HepG2 (cell line): ENCODE results near the gene MYD88. TPM values are rescaled to one million over a fixed set of nuclear protein-coding genes. Genes with fewer than 3 reads are reported as not detected.

Experiments
- ATAC-seq: fragments of 200-7000 bp; cut with Tn5 transposase; 3 replicates; pipeline ENCODE4 v1.9.1; 2020; ENCODE audit warnings: mild to moderate bottlenecking, moderate library complexity
- BruUV-seq: library from RNA; stranded (reverse); fragments of 400-500 nt; replicated peaks from 2 replicates; lab custom pipeline; 2021; lab: Mats Ljungman, UMichigan
- CTCF ChIA-PET: fragments of 300-600 bp; formaldehyde crosslinking; extraction: SDS; loops from one replicate; lab custom pipeline; 2021; ENCODE audit warnings: low total read pairs, inconsistent platforms, low intra/inter-chr PET ratio; lab: Yijun Ruan, JAX
- POLR2A ChIA-PET: fragments of 350-600 bp; sonication (Branson Sonifier 250); formaldehyde crosslinking; loops from one replicate; lab custom pipeline; 2020; ENCODE audit warnings: antibody characterized with exemption, inconsistent platforms; lab: Yijun Ruan, JAX
- DNase-seq: peaks from one replicate; pipeline ENCODE4 v3.0.0-alpha.2; 2015; ENCODE audit warnings: low spot score
- FAIRE-seq: peaks from 3 replicates; lab custom pipeline; 2011; peaks lifted over from hg19 to GRCh38; lab: Jason Lieb, UNC
- H2AFZ ChIP-seq: one replicate; pipeline ENCODE4 v1.6.1; 2011; ENCODE audit warnings: low read length, inconsistent platforms
- H3K27ac ChIP-seq: fragments of 300-600 bp; 3 replicates; pipeline ENCODE4 v1.8.0; 2011; ENCODE audit warnings: mixed run types, mild to moderate bottlenecking, mixed read lengths, low read length, inconsistent platforms; ENCODE audit not compliant: insufficient read depth; ENCODE audit errors: extremely low read length
- H3K27me3 ChIP-seq, 2 experiments: fragments of 200-600 bp in 1 of 2; 2 replicates in 1 of 2; 3 replicates in 1 of 2; pipeline versions ENCODE4 v1.6.0 to v1.8.0; 2011; ENCODE audit warnings: low read length in 2 of 2, mild to moderate bottlenecking in 2 of 2, moderate library complexity in 2 of 2, inconsistent platforms in 1 of 2; ENCODE audit not compliant: insufficient read depth in 2 of 2, control insufficient read depth in 1 of 2
- H3K36me3 ChIP-seq, 2 experiments: fragments of 200-600 bp in 1 of 2; replicated peaks in 1 of 2; 2 replicates in 1 of 2; 3 replicates in 1 of 2; pipeline versions ENCODE4 v1.5.1 to v1.8.0; 2011; ENCODE audit warnings: low read length in 2 of 2, inconsistent platforms in 1 of 2; ENCODE audit not compliant: insufficient read depth in 2 of 2, control insufficient read depth in 1 of 2
- H3K4me1 ChIP-seq: 2 replicates; pipeline ENCODE4 v1.5.1; 2012; ENCODE audit warnings: low read length, inconsistent platforms; ENCODE audit not compliant: insufficient read depth
- H3K4me2 ChIP-seq: 2 replicates; pipeline ENCODE4 v1.6.0; 2011; ENCODE audit warnings: low read depth, low read length, inconsistent platforms
- H3K4me3 ChIP-seq, 3 experiments: fragments of 200-600 bp in 1 of 3; sonication (generic), shearing (Covaris generic) in 1 of 3; replicated peaks in 1 of 3; 2 replicates each; pipeline ENCODE4 v1.5.1; 2011 to 2016; ENCODE audit warnings: low read length in 3 of 3, inconsistent platforms in 2 of 3, low read depth in 2 of 3, mild to moderate bottlenecking in 2 of 3, control low read depth in 1 of 3, mixed read lengths in 1 of 3; ENCODE audit not compliant: insufficient read depth in 1 of 3
- H3K79me2 ChIP-seq: one replicate; pipeline ENCODE4 v1.6.1; 2011; ENCODE audit warnings: low read length, inconsistent platforms; ENCODE audit not compliant: insufficient read depth
- H3K9ac ChIP-seq: 2 replicates; pipeline ENCODE4 v1.6.0; 2011; ENCODE audit warnings: mild to moderate bottlenecking, low read depth, low read length, inconsistent platforms; ENCODE audit not compliant: insufficient read depth
- H3K9me3 ChIP-seq: 2 replicates; pipeline ENCODE4 v1.5.1; 2012; ENCODE audit warnings: mild to moderate bottlenecking, low read length
- H4K20me1 ChIP-seq: 2 replicates; pipeline ENCODE4 v1.6.0; 2011; ENCODE audit warnings: inconsistent platforms, mild to moderate bottlenecking, low read length, moderate library complexity; ENCODE audit not compliant: insufficient read depth
- CEBPB ChIP-seq: IDR thresholded peaks from 2 replicates; pipeline ENCODE4 v1.6.1; 2011; ENCODE audit warnings: low read depth, low read length, improper control_type of control experiment, borderline replicate concordance
- MAFF ChIP-seq: IDR thresholded peaks from 2 replicates; pipeline ENCODE4 v1.6.1; 2011; ENCODE audit warnings: low read depth, low read length, improper control_type of control experiment
- MAFK ChIP-seq, 2 experiments: IDR thresholded peaks in 1 of 2; conservative IDR thresholded peaks in 1 of 2; 2 replicates each; pipeline ENCODE4 v1.6.1; 2011; ENCODE audit warnings: improper control_type of control experiment in 2 of 2, low read length in 2 of 2
- NFE2L2 ChIP-seq: fragments of 150-350 bp; IDR thresholded peaks from 2 replicates; pipeline ENCODE4 v1.6.1; 2014; ENCODE audit warnings: low read length
- PHF5A ChIP-seq: IDR thresholded peaks from one replicate; pipeline ENCODE4 v1.6.1; 2018; ENCODE audit warnings: low read depth, missing genetic modification reagents; ENCODE audit not compliant: unreplicated experiment
- TRAFD1 ChIP-seq: sonication (generic); formaldehyde crosslinking; IDR thresholded peaks from 2 replicates; pipeline ENCODE4 v1.5.1; 2020; ENCODE audit warnings: missing genetic modification reagents, mild to moderate bottlenecking, borderline replicate concordance
- TRIM24 ChIP-seq: sonication (generic); formaldehyde crosslinking; IDR thresholded peaks from 2 replicates; pipeline ENCODE4 v1.8.0; 2022; ENCODE audit warnings: mild to moderate bottlenecking, missing genetic modification reagents
- USF2 ChIP-seq, 2 experiments: sonication (generic) in 1 of 2; formaldehyde crosslinking in 1 of 2; IDR thresholded peaks; 2 replicates each; pipeline versions ENCODE4 v1.5.1 to v1.6.1; 2011 to 2020; ENCODE audit warnings: borderline replicate concordance in 1 of 2, low read depth in 1 of 2, low read length in 1 of 2, mild to moderate bottlenecking in 1 of 2, missing genetic modification reagents in 1 of 2, moderate library complexity in 1 of 2
- ZNF441 ChIP-seq: sonication (generic); formaldehyde crosslinking; IDR thresholded peaks from 2 replicates; pipeline ENCODE4 v1.7.0; 2021; ENCODE audit warnings: missing genetic modification reagents, borderline replicate concordance
- WGBS: methylation state at CpG from one replicate; pipeline ENCODE4 v1.1.6; 2017; ENCODE audit warnings: low lambda C conversion rate; 5-methylcytosine and 5-hydroxymethylcytosine counted together
- in situ Hi-C: cut with HindIII; loops from 2 replicates; pipeline ENCODE4 v1.10.0; 2017; ENCODE audit warnings: low pct_unique_long_range_greater_than_20kb; ENCODE audit not compliant: extremely low pct_ligation_motif_present
- intact Hi-C: fragments of 100-400 bp; cut with micrococcal nuclease; formaldehyde crosslinking; loops from one replicate; pipeline ENCODE4 v1.10.0; 2022; ENCODE audit not compliant: unreplicated experiment
- polyA plus RNA-seq, 8 experiments: library from polyadenylated mRNA; depleted of rRNA in 3 of 8; stranded (reverse) in 7 of 8; unstranded in 1 of 8; fragments of >200 nt; fragmentation: Illumina TruSeq in 4 of 8; extraction: Trizol in 4 of 8; gene quantifications; 2 replicates each; pipeline versions ENCODE4 v1.2.1 to v1.2.3, GENCODE V29; 2011 to 2016; ENCODE audit warnings: low read depth in 4 of 8, missing spikeins in 1 of 8, mixed read lengths in 1 of 8; ENCODE audit not compliant: insufficient read depth in 1 of 8
- total RNA-seq, 5 experiments: library from RNA; depleted of rRNA; stranded (reverse); fragments of >200 nt; fragmentation: Illumina TruSeq; extraction: Trizol; gene quantifications; 2 replicates each; pipeline ENCODE4 v1.2.3, GENCODE V29; 2016; ENCODE audit warnings: low read depth in 1 of 5

MYD88 gene
- total and polyA plus RNA-seq, 2 of the 13 experiments (the other 11 are each of a cell fraction or from before 2014, with no cell fraction given) = 7.6 to 32.7 TPM

- no TSS peak for BruUV-seq
- H3K27ac ChIP-seq = no peak overlapping the region
- no peak overlapping the region for H3K9ac ChIP-seq
- H3K36me3 ChIP-seq = no peaks in the 10 kb centered on the region
- H3K9me3 ChIP-seq = no peaks in the 10 kb centered on the region
- H3K27me3 ChIP-seq = no peaks in the 10 kb centered on the region
- intact Hi-C loops = no loop called here
- no peak overlapping the region for H3K4me2 ChIP-seq
- no peak for ATAC-seq
- TF ChIP-seq ZNF441 (CRISPR knock-in tag) (no peak), CEBPB (peak; percentile 55), MAFF (peak; percentile 51; the same call in 1 of the 2 replicates), MAFK (conservative IDR thresholded peaks at IDR 0.05 in 1 of 2, IDR thresholded peaks at IDR 0.05 in 1 of 2; ENCODE audit: low read length in 2 of 2) (peak in 1 of 2 experiments; percentile 24; a peak in 2 of 4 replicates)
- no peak for FAIRE-seq
- CTCF ChIA-PET = no interaction called here
- no peak for DNase-seq
- peaks cover 7% of the 10 kb centered on the region; the same call in 1 of the 2 replicates for H3K4me1 ChIP-seq
- H3K4me3 ChIP-seq = no peak overlapping the region
- no peaks in the 10 kb centered on the region for H4K20me1 ChIP-seq
- in situ Hi-C loops = no loop called here
- no peaks in the 10 kb centered on the region for H3K79me2 ChIP-seq
- WGBS = 60% methylated on average over 2 of the region's 2 CpGs
- no peak overlapping the region for H2AFZ ChIP-seq
- POLR2A ChIA-PET = interaction anchor here (0.9 to 2.8 kb wide), 3 partner anchors 12 to 17 kb away, joined by 3 to 12 read pairs (median 5); partner anchors contain the start of genes ACAA1 and MYD88
Observed at GRCh38 chr3:38154033-38154494, 15.6 kb downstream of the MYD88 start.

GRCh38 chr3:38154625-38155255 is 16.3 kb downstream of the MYD88 start:
- Histone ChIP-seq H3K36me3 (no peaks in the 10 kb centered on the region), H3K4me2 (no peak overlapping the region), H3K79me2 (no peaks in the 10 kb centered on the region), H3K9ac (no peak overlapping the region), H3K27ac (no peak overlapping the region), H3K4me3 (no peak overlapping the region), H3K4me1 (peaks cover 3% of the 10 kb centered on the region; the same call in 1 of the 2 replicates), H3K27me3 (no peaks in the 10 kb centered on the region), H2AFZ (no peak overlapping the region), H4K20me1 (no peaks in the 10 kb centered on the region), H3K9me3 (no peaks in the 10 kb centered on the region)
- CTCF ChIA-PET = no interaction called here
- WGBS = 15% methylated on average over 2 of the region's 2 CpGs
- POLR2A ChIA-PET = interaction anchor here (0.9 kb wide), 1 partner anchor 12 kb away, joined by 3 read pairs; no protein-coding TSS in a partner anchor
- BruUV-seq = no TSS peak
- intact Hi-C loops (no loop called here), in situ Hi-C loops (no loop called here)
- FAIRE-seq = no peak
- no peak for TF ChIP-seq PHF5A
- no peak for TF ChIP-seq TRIM24 (CRISPR knock-in tag)
- no peak for TF ChIP-seq NFE2L2
- no peak for TF ChIP-seq TRAFD1 (CRISPR knock-in tag)
- no peak for TF ChIP-seq USF2 (IDR thresholded peaks at IDR 0.05; ENCODE audit: low read depth, low read length)
- no peak for TF ChIP-seq USF2 (CRISPR knock-in tag; IDR thresholded peaks at IDR 0.05; ENCODE audit: borderline replicate concordance)
- no peak for DNase-seq
- ATAC-seq = no peak
